ENCODE data around the gene ORC1. TPM values are rescaled to one million over a fixed set of nuclear protein-coding genes. Genes with fewer than 3 reads are reported as not detected.

ORC1 gene
- total and polyA plus RNA-seq, 2 of the 8 experiments (the other 6 are each of a cell fraction or from before 2014, with no cell fraction given), result 36.9 to 49.0 TPM

DNA sequence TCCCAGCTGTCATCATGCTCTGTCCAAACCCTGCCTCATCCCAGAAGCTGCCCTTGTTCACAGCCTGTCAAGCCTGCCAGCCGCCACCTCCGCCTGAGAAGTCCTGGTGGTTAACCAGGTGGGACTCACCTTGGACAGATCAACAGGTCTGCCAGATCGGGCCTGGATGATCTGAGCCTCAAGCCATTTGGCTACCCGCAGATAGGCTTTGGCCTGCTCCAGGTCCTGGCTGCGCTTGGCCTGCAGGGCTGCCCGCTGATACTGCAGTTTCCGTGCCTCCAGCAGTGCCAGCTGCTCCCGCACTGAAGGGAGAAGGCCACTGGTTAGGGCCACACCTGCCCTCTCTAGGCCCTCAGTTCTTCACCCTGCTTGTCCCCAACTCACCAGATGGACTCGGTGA is 46.8 kb downstream of the ORC1 start (continued):
- TF ChIP-seq, protein P1, sequence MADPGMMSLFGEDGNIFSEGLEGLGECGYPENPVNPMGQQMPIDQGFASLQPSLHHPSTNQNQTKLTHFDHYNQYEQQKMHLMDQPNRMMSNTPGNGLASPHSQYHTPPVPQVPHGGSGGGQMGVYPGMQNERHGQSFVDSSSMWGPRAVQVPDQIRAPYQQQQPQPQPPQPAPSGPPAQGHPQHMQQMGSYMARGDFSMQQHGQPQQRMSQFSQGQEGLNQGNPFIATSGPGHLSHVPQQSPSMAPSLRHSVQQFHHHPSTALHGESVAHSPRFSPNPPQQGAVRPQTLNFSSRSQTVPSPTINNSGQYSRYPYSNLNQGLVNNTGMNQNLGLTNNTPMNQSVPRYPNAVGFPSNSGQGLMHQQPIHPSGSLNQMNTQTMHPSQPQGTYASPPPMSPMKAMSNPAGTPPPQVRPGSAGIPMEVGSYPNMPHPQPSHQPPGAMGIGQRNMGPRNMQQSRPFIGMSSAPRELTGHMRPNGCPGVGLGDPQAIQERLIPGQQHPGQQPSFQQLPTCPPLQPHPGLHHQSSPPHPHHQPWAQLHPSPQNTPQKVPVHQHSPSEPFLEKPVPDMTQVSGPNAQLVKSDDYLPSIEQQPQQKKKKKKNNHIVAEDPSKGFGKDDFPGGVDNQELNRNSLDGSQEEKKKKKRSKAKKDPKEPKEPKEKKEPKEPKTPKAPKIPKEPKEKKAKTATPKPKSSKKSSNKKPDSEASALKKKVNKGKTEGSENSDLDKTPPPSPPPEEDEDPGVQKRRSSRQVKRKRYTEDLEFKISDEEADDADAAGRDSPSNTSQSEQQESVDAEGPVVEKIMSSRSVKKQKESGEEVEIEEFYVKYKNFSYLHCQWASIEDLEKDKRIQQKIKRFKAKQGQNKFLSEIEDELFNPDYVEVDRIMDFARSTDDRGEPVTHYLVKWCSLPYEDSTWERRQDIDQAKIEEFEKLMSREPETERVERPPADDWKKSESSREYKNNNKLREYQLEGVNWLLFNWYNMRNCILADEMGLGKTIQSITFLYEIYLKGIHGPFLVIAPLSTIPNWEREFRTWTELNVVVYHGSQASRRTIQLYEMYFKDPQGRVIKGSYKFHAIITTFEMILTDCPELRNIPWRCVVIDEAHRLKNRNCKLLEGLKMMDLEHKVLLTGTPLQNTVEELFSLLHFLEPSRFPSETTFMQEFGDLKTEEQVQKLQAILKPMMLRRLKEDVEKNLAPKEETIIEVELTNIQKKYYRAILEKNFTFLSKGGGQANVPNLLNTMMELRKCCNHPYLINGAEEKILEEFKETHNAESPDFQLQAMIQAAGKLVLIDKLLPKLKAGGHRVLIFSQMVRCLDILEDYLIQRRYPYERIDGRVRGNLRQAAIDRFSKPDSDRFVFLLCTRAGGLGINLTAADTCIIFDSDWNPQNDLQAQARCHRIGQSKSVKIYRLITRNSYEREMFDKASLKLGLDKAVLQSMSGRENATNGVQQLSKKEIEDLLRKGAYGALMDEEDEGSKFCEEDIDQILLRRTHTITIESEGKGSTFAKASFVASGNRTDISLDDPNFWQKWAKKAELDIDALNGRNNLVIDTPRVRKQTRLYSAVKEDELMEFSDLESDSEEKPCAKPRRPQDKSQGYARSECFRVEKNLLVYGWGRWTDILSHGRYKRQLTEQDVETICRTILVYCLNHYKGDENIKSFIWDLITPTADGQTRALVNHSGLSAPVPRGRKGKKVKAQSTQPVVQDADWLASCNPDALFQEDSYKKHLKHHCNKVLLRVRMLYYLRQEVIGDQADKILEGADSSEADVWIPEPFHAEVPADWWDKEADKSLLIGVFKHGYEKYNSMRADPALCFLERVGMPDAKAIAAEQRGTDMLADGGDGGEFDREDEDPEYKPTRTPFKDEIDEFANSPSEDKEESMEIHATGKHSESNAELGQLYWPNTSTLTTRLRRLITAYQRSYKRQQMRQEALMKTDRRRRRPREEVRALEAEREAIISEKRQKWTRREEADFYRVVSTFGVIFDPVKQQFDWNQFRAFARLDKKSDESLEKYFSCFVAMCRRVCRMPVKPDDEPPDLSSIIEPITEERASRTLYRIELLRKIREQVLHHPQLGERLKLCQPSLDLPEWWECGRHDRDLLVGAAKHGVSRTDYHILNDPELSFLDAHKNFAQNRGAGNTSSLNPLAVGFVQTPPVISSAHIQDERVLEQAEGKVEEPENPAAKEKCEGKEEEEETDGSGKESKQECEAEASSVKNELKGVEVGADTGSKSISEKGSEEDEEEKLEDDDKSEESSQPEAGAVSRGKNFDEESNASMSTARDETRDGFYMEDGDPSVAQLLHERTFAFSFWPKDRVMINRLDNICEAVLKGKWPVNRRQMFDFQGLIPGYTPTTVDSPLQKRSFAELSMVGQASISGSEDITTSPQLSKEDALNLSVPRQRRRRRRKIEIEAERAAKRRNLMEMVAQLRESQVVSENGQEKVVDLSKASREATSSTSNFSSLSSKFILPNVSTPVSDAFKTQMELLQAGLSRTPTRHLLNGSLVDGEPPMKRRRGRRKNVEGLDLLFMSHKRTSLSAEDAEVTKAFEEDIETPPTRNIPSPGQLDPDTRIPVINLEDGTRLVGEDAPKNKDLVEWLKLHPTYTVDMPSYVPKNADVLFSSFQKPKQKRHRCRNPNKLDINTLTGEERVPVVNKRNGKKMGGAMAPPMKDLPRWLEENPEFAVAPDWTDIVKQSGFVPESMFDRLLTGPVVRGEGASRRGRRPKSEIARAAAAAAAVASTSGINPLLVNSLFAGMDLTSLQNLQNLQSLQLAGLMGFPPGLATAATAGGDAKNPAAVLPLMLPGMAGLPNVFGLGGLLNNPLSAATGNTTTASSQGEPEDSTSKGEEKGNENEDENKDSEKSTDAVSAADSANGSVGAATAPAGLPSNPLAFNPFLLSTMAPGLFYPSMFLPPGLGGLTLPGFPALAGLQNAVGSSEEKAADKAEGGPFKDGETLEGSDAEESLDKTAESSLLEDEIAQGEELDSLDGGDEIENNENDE (IDR thresholded peaks at IDR 0.05; ENCODE audit: insufficient replicate concordance, low read length), result no peak
